ENCODE data around the gene ELMO2. TPM values are rescaled to one million over a fixed set of nuclear protein-coding genes. Genes with fewer than 3 reads are reported as not detected.
A peak's percentile ranks its signal among the peaks of the same experiment; 100 is the strongest.

The ELMO2 gene
- total RNA-seq (2014; rRNA removed; shearing (Covaris generic); ENCODE audit: low replicate concordance): 49.4 and 55.1 TPM in 2 replicates

GRCh38 chr20:46406200-46406985 lies at the start of gene ELMO2:
Gene ELMO2 (minus strand): TSS chr20:46406615. CDS start chr20:46394482, 12,133 bp downstream.
- in situ Hi-C loops (cut with HindIII; ENCODE audit: low pct_unique_long_range_greater_than_20kb, low sequenced_read_pairs): no loop called here
- DNase-seq (ENCODE audit: low read depth): peak; percentile 97

DNA sequence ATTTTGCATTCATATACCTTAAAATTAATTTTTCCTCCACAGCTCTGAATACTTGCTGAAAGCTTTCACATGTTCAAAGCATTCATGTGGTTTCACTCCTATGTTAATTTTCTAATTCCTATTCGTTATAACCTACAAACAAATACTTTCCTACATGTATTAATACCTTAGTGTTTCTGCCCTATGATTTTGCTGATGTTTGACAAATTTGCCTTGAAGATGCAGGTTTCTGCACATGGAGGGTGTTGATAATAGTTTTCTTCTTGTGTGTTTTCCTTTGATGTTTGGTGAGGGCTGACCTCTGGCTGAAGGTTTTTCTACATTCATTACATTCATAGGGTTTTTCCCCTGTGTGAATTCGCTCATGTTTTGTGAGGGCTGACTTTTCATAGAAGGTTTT lies 49.3 kb upstream of the ELMO2 start:
- in situ Hi-C loops (cut with HindIII; ENCODE audit: low pct_unique_long_range_greater_than_20kb, low sequenced_read_pairs): no loop called here
- no peak for DNase-seq (ENCODE audit: low read depth)

- no peak for DNase-seq (ENCODE audit: low read depth)
- in situ Hi-C loops (cut with HindIII; ENCODE audit: low pct_unique_long_range_greater_than_20kb, low sequenced_read_pairs): no loop called here
These were observed 40.4 kb upstream of the ELMO2 start for GRCh38 chr20:46446851-46447250.

DNA sequence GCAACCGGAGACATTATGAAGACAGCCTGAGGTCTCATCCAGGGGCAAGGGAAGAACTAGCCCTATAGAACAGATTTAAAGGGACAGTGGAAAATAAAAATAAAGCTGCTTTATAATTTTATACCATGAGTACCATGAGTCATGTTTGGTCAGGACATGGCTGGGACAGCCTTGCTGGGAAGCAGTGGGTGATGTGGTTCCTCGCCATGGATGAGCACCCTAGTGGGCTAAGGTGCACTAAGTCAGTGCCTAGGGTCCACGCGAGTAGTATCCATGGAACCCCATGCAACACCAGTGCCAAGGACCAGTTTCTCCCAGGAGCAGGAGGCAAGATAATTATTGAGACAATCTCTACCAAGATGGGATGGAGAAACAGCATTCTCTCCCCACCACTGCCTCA lies 33.4 kb upstream of the ELMO2 start:
- in situ Hi-C loops (cut with HindIII; ENCODE audit: low pct_unique_long_range_greater_than_20kb, low sequenced_read_pairs): no loop called here
- no peak for DNase-seq (ENCODE audit: low read depth)

DNA sequence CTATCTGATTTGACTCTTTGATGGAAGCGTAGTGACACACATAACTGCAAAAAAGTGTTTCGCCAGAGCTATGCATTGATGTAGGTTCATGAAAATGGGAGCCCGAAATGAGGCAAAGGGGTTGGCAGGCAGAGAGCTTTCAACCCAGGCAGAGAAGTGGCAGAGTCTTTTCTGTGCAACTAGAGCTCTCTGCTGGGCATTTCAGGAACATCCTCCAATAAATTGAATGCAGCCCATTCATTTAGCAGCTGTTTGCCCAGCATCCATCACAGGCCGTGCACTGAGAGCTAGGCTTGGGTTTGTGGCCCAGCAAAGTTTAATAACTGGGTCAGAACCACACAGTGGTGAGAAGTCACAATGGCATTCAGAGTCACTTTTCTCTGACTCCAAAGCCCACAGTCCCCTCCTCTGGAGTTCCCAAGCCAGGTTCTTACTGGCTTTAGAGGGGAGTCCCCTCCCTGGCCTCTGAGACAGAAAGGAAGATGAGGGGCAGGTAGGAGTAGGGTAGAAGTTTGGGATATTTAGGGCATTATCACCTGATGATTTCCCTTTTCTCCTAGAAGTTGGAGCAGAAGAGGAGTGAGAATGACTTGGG lies 31.8 kb upstream of the ELMO2 start:
- no peak for DNase-seq (ENCODE audit: low read depth)
- in situ Hi-C loops (cut with HindIII; ENCODE audit: low pct_unique_long_range_greater_than_20kb, low sequenced_read_pairs): no loop called here

DNA sequence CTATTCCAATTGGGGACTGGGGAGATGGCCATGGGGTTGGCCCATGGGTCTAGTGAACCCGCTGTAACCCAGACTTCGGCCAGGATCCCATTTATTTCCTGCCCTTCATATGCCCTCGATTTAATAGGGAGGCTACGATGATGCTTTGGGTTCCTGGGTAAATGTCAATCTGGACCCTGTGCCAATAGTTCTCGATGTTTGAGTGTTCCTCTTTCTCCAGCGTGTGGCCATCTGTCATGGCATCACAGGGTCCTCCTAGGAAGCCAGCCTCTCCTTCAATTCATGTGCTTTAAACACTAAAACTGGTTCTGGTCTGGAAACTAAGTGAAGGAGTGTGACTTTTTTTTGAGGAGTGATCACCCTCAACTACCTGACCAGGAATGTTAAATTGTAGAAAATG lies 28.7 kb upstream of the ELMO2 start:
- in situ Hi-C loops (cut with HindIII; ENCODE audit: low pct_unique_long_range_greater_than_20kb, low sequenced_read_pairs): no loop called here
- DNase-seq (ENCODE audit: low read depth): no peak

DNA sequence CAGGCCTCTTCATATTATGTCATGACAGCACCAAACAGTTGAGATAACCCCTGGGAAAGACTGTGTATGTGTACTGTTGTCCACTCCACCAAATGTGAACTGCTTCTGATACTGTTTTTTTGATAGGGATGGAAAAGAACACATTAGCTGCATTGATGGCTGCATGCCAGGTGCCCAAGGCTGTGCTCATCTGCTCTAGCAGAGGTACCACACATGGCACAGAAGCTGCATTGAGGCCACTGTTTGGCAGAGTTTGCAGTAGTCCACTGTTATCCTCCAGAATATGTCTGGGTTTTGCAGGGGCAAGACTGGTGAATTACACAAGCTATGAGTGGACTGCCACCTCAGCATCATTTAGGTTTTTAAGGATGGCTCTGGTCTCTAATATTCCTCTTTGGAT lies 28.2 kb upstream of the ELMO2 start:
- no peak for DNase-seq (ENCODE audit: low read depth)
- in situ Hi-C loops (cut with HindIII; ENCODE audit: low pct_unique_long_range_greater_than_20kb, low sequenced_read_pairs): no loop called here

DNA sequence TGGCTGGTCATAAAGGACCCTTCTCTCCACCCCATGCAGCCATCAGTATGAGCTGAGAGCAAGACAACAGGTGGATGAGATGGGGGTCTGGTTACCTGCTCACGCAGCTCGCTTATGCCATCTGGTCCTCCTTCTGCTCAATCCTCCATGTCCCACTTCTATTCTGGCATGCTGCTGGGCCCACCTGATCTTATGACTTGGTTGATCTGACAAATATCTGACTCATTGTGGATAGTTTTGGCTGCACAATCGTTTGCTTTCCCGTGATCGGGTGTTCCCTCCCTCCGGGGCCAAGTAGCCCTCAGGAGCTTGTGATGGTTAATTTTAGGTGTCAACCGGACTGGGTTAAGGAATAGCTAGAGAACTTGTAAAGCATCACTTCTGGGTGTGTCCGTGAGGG lies 26.6 kb upstream of the ELMO2 start:
- DNase-seq (ENCODE audit: low read depth): no peak
- in situ Hi-C loops (cut with HindIII; ENCODE audit: low pct_unique_long_range_greater_than_20kb, low sequenced_read_pairs): no loop called here

- in situ Hi-C loops (cut with HindIII; ENCODE audit: low pct_unique_long_range_greater_than_20kb, low sequenced_read_pairs): no loop called here
- no peak for DNase-seq (ENCODE audit: low read depth)
These were observed 24.7 kb upstream of the ELMO2 start for GRCh38 chr20:46430921-46431712.

- no peak for DNase-seq (ENCODE audit: low read depth)
- in situ Hi-C loops (cut with HindIII; ENCODE audit: low pct_unique_long_range_greater_than_20kb, low sequenced_read_pairs): no loop called here
These were observed 21.0 kb upstream of the ELMO2 start for GRCh38 chr20:46427384-46427783.

DNA sequence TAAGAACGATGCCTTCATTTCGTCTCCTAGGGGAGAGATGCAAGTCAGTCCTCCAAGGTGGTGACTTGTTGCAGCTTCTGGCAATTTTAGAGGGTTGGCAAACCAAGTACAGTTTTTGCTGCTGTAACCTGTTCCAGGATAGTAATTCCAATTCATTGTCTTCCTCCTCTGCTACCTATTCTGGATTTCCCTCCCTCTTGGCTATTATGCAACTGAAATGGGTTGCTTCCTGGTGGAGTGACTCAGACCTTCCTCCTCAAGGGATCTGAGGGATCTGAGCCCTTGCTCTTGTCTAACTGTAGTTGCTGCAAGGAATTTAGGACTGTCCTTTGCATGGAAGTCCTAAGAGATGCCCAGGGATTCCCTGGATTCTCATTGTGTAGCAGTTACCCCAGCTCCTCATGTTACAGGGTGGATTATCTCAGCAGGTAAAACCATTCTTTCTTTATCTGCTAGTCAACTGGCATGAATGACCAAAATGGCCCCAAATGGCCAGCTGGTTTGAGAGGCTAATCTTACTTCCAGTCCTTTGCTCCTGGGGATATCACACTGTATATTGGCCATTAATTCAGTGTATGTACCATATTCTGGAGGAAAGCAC lies 17.6 kb upstream of the ELMO2 start:
- DNase-seq (ENCODE audit: low read depth): no peak
- in situ Hi-C loops (cut with HindIII; ENCODE audit: low pct_unique_long_range_greater_than_20kb, low sequenced_read_pairs): no loop called here

DNA sequence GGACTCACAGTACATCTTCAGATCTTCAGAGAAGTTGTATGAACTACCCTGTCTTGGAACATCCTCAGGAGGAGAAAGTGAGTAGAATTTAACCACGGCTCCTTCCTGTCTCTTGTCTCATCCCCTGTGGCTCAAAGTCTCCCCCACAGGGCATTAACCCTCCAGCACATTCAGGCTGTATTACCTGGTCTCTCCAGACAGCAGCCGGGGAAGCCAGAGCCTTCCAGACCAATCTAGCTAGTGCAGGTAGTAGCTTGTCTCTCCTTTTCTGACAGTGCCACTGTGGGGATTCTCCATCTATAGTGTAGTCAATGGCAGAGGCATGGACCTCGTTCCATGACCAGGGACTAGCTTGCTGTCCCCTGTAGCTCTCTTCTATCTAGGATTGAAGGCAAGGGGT lies 16.9 kb upstream of the ELMO2 start:
- in situ Hi-C loops (cut with HindIII; ENCODE audit: low pct_unique_long_range_greater_than_20kb, low sequenced_read_pairs): no loop called here
- DNase-seq (ENCODE audit: low read depth): no peak

- no peak for DNase-seq (ENCODE audit: low read depth)
- in situ Hi-C loops (cut with HindIII; ENCODE audit: low pct_unique_long_range_greater_than_20kb, low sequenced_read_pairs): no loop called here
These were observed 14.5 kb upstream of the ELMO2 start for GRCh38 chr20:46420878-46421277.

GRCh38 chr20:46419882-46420281 lies 13.5 kb upstream of the ELMO2 start:
- in situ Hi-C loops (cut with HindIII; ENCODE audit: low pct_unique_long_range_greater_than_20kb, low sequenced_read_pairs): no loop called here
- DNase-seq (ENCODE audit: low read depth): no peak

DNA sequence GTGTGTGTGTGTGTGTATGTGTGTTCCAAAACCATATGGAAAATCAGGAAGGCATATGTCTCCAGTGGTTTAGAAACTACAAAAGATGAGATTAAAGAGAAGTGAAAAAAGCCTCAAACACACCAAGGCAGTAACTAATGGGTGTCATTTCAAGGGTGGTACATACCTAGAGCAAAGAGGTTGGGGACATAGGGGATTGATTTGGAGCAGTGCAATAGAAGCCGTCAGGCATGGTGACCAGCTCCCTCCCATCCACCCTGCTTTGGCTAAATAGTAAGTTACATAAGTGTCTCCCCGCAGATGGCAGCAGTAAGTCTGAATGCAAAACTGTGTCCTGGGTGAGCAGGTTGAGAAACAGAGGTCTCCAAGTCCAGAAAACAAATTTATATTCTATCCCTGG lies 10.4 kb upstream of the ELMO2 start:
- DNase-seq (ENCODE audit: low read depth): no peak
- in situ Hi-C loops (cut with HindIII; ENCODE audit: low pct_unique_long_range_greater_than_20kb, low sequenced_read_pairs): no loop called here

- DNase-seq (ENCODE audit: low read depth): no peak
- in situ Hi-C loops (cut with HindIII; ENCODE audit: low pct_unique_long_range_greater_than_20kb, low sequenced_read_pairs): no loop called here
These were observed 10.0 kb upstream of the ELMO2 start for GRCh38 chr20:46416421-46416820.

DNA sequence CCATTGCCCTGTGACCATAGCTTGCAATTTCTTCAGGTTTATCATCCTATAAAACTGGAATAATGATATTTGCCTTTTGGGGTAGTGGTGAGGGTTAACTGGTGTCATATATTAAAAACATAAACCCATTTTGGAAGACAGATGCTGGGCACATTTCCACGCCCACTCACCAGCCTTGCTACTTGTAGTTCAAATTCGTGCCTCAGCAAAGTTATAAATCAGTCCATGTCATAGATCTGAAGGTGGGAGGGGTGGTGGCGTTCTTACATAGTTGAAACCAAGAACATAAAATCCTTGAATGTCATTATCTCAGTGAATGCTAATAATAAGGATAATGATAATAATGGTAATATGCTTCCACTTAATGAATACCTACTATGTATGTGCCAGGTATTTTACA lies 9.4 kb upstream of the ELMO2 start:
- in situ Hi-C loops (cut with HindIII; ENCODE audit: low pct_unique_long_range_greater_than_20kb, low sequenced_read_pairs): no loop called here
- no peak for DNase-seq (ENCODE audit: low read depth)

DNA sequence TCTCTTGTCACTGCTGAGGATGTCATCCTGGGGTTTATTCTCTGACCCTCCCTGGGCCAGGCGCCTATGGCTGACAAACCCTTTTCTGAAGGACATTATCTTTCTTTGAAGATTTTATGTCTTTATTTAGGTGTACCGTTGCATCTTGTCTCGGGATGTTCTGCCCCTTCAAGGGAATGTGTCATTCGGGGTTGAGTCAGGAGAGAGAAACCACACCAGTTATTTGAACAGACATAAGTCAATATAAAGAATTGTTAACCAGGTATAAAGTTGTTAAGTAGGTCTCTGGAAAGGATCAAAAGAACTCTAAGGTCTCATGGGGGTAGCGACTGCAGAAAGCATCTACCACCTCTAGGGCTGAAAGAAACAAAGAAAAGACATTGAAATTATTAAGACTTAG lies 8.2 kb upstream of the ELMO2 start:
- in situ Hi-C loops (cut with HindIII; ENCODE audit: low pct_unique_long_range_greater_than_20kb, low sequenced_read_pairs): no loop called here
- no peak for DNase-seq (ENCODE audit: low read depth)

DNA sequence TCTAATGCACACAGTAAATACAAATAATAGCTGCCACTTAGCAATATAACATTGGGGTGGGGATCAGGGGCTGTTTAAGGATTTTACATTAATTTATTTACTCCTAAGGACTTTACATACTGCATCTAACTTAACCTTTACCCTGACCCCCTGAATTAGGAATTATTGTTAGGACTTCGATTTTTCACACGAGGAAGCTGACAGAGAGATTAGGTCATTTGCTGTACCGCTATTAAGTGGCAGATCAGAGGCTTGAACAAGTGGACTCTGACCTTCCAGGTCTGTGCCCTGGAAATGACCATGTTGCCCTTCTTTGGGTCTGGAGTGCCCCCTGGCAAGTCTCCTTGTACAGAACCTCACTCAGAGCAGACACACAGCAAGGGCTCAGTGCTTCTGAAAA lies 5.2 kb upstream of the ELMO2 start:
- in situ Hi-C loops (cut with HindIII; ENCODE audit: low pct_unique_long_range_greater_than_20kb, low sequenced_read_pairs): no loop called here
- no peak for DNase-seq (ENCODE audit: low read depth)

Data from Caki2 (cell line).